Left ventricle myocardium inferior (tissue), 1 donor: Measurements from ENCODE around the gene KIF25. TPM values are rescaled to one million over a fixed set of nuclear protein-coding genes. Genes with fewer than 3 reads are reported as not detected.

Source experiments
- DNase-seq: peaks from one replicate; pipeline ENCODE4 v3.0.0-alpha.2; 2020
- H3K27ac ChIP-seq: fragments of 200-600 bp; replicated peaks from 2 replicates; pipeline ENCODE4 v1.8.0; 2021
- H3K27me3 ChIP-seq: fragments of 200-600 bp; 2 replicates; pipeline ENCODE4 v1.8.0; 2021; ENCODE audit warnings: low read depth
- H3K36me3 ChIP-seq: fragments of 200-600 bp; 2 replicates; pipeline ENCODE4 v1.8.0; 2021
- H3K4me1 ChIP-seq: fragments of 200-600 bp; 2 replicates; pipeline ENCODE4 v1.8.0; 2021
- H3K4me3 ChIP-seq: fragments of 200-600 bp; 2 replicates; pipeline ENCODE4 v1.8.0; 2021; ENCODE audit warnings: mild to moderate bottlenecking, moderate library complexity
- H3K9me3 ChIP-seq: fragments of 200-600 bp; replicated peaks from 2 replicates; pipeline ENCODE4 v1.8.0; 2021
- intact Hi-C: fragments of 100-400 bp; cut with micrococcal nuclease; formaldehyde crosslinking; loops from one replicate; pipeline ENCODE4 v1.11.0; 2022
- total RNA-seq: library from RNA; stranded (reverse); fragmentation: NEBNext Ultra II Directional; extraction: Animal tissue kit (Norgen Biotek cat#: 25700); gene quantifications from one replicate; pipeline ENCODE4 v1.2.1, GENCODE V29; 2021
- TF ChIP-seq, protein P1 (sequence below): fragments of 200-600 bp; IDR thresholded peaks from 2 replicates; pipeline ENCODE4 v1.8.0; 2021; ENCODE audit warnings: antibody characterized with exemption, mild to moderate bottlenecking, borderline replicate concordance
- donor health status: DM: no; HTN: yes; CAD: no; lungs with severe emphysema.

The KIF25 gene
- total RNA-seq, 1 donor from 2014 or later = 0.22 TPM

DNA sequence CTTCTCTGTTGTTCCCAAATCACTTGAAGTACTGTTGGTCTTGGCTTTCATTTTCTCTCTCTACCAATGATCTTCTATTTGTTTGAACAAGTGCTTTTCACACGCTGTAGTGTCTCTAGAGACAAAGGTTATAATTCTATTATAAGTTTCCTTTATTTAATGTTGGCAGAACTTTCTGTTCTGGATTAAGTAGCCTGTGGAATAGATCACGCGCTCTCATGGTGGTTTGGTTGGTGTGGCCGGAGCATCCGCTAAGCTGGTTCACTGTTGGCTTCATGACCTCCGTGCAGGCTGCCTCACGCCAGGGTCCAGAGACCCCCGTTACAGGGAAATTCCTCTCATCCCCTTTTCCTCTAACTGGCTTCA lies 30.9 kb upstream of the KIF25 start:
- intact Hi-C loops = no loop called here
- Histone ChIP-seq H3K27ac (peak overlapping the region; percentile 83), H3K36me3 (peaks cover 80% of the 10 kb centered on the region), H3K27me3 (no peaks in the 10 kb centered on the region), H3K4me3 (peak overlapping the region; percentile 40), H3K9me3 (no peaks in the 10 kb centered on the region), H3K4me1 (peaks cover 63% of the 10 kb centered on the region)
- TF ChIP-seq, protein P1, sequence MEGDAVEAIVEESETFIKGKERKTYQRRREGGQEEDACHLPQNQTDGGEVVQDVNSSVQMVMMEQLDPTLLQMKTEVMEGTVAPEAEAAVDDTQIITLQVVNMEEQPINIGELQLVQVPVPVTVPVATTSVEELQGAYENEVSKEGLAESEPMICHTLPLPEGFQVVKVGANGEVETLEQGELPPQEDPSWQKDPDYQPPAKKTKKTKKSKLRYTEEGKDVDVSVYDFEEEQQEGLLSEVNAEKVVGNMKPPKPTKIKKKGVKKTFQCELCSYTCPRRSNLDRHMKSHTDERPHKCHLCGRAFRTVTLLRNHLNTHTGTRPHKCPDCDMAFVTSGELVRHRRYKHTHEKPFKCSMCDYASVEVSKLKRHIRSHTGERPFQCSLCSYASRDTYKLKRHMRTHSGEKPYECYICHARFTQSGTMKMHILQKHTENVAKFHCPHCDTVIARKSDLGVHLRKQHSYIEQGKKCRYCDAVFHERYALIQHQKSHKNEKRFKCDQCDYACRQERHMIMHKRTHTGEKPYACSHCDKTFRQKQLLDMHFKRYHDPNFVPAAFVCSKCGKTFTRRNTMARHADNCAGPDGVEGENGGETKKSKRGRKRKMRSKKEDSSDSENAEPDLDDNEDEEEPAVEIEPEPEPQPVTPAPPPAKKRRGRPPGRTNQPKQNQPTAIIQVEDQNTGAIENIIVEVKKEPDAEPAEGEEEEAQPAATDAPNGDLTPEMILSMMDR = no peak
- DNase-seq = no peak

DNA sequence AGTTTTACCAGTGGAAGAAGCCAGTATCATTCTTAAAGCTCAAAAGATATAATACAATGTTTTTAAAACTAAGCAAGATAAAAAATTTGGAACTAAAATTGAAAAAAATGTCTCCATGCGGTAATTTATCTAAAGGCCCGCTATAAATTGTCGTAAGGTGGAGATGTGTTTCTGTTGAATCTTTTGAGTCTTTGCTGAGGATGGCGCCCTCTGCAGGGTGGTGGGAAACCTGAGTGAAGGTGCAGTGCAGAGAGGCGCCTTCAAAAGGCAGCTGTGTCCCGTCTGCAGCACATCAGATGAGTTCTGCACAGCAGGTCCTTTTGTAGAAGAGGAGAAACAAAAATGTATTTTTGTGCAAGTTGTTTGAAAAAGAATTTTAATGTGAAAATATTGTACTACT lies 29.4 kb upstream of the KIF25 start:
- Histone ChIP-seq H3K4me1 (peaks cover 50% of the 10 kb centered on the region), H3K9me3 (no peaks in the 10 kb centered on the region), H3K36me3 (peaks cover 75% of the 10 kb centered on the region), H3K27ac (peak overlapping the region; percentile 83), H3K27me3 (no peaks in the 10 kb centered on the region), H3K4me3 (no peak overlapping the region)
- TF ChIP-seq, protein P1 = peak; percentile 48
- no peak for DNase-seq
- intact Hi-C loops = no loop called here

GRCh38 chr6:167970230-167970629 lies 27.2 kb upstream of the KIF25 start:
- intact Hi-C loops = no loop called here
- Histone ChIP-seq H3K4me3 (no peak overlapping the region), H3K27ac (peak overlapping the region; percentile 63), H3K27me3 (no peaks in the 10 kb centered on the region), H3K4me1 (peaks cover 49% of the 10 kb centered on the region), H3K36me3 (peaks cover 63% of the 10 kb centered on the region), H3K9me3 (no peaks in the 10 kb centered on the region)
- DNase-seq = no peak
- TF ChIP-seq, protein P1 = no peak

GRCh38 chr6:167972193-167972592 lies 25.3 kb upstream of the KIF25 start:
- Histone ChIP-seq H3K4me1 (peaks cover 35% of the 10 kb centered on the region), H3K36me3 (peaks cover 46% of the 10 kb centered on the region), H3K27ac (no peak overlapping the region), H3K4me3 (no peak overlapping the region), H3K27me3 (no peaks in the 10 kb centered on the region), H3K9me3 (no peaks in the 10 kb centered on the region)
- TF ChIP-seq, protein P1 = no peak
- DNase-seq = no peak
- intact Hi-C loops = no loop called here

GRCh38 chr6:167973148-167973885 lies 24.2 kb upstream of the KIF25 start:
- no peaks in the 10 kb centered on the region for H3K9me3 ChIP-seq
- DNase-seq = no peak
- no peak overlapping the region for H3K4me3 ChIP-seq
- H3K4me1 ChIP-seq = peaks cover 32% of the 10 kb centered on the region
- H3K27ac ChIP-seq = peak overlapping the region; percentile 39
- TF ChIP-seq, protein P1 = no peak
- intact Hi-C loops = no loop called here
- peaks cover 35% of the 10 kb centered on the region for H3K36me3 ChIP-seq
- H3K27me3 ChIP-seq = no peaks in the 10 kb centered on the region
